NCI-H82 treated with DMSO at 0.1 percent for 48 hours (cell line): ENCODE results near the gene IFT43.
"Not testable (repeated sequence)": the region's sequence is repeated elsewhere in the genome, so short reads cannot be mapped to it uniquely, and the experiment has no call there.

ENCODE experiments used
- DNase-seq: peaks from one replicate; lab custom pipeline; 2025; ENCODE audit not compliant: unreplicated experiment; lab: John Stamatoyannopoulos, UW

The IFT43 gene

GRCh38 chr14:75979648-75980565 is 5.7 kb upstream of the IFT43 start:
- DNase-seq: no peak

DNA sequence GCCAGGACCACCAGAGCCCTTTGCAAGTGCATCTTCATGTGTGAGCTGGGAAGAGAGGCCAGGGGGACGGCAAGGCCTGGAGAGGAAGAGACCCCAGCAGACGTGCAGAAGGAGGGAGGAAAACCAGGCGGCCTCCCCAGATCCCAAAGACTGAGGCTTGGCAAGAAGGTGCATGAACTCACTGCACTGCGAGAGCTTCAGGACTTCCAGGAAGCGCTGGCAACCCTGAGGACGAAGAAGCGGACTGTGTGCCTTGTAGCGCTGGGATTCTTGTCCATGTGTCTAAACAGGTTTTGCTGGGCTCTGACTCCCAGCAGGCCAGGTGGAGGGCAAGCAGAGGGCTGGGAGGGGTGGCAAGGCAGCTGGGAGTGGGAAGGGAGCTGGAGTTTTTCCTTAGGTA is 4.7 kb upstream of the IFT43 start:
- DNase-seq: no peak

- peak; percentile 19 for DNase-seq
Measured at GRCh38 chr14:75981426-75982265, 3.9 kb upstream of the IFT43 start, which contains the start of gene TGFB3. Gene TGFB3, minus strand, starts transcription at chr14:75981995. Its CDS starts 1,102 bp downstream, at chr14:75980893.

- DNase-seq: peak; percentile 23
Measured at GRCh38 chr14:75982266-75983018, 3.1 kb upstream of the IFT43 start.

GRCh38 chr14:75983019-75983358 is 2.6 kb upstream of the IFT43 start:
- DNase-seq: no peak

DNA sequence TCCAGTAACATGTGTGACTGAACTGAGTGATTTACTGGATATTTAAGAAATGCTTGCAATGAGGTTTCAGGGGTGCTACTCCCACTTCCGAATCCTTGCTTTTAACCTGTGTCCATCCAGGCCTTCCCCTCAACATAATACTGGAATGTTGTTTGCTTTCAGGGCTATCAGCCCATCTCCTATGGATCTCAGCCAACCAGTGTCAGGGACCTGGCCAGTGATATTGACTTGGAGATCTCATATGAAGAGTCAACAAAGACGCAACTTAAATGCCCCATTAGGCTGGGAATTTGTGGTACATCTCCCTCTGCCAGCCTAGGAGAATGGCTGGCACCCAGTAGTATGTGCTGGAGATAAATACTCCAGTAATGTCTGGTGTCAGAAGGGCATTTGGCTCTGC is 889 bp upstream of the IFT43 start:
- no peak for DNase-seq

DNA sequence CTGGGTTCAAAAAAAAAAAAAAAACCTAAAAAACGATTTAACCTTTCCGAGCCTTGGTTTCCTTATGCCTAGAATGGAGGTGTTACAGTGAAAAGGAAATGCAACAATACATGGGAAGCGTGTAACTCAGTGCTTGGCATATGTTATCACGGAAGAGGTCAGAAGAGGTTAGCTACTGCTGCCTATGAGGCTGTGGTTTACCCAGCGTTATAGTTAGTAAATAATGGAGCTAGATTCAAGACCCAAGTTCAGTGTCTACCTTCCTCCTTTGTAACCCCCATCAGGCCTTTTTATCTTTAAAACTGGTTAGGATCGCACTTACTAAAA is 839 bp downstream of the IFT43 start:
- no peak for DNase-seq

- no peak for DNase-seq
Measured at GRCh38 chr14:75987201-75987970, 1.8 kb downstream of the IFT43 start.

DNA sequence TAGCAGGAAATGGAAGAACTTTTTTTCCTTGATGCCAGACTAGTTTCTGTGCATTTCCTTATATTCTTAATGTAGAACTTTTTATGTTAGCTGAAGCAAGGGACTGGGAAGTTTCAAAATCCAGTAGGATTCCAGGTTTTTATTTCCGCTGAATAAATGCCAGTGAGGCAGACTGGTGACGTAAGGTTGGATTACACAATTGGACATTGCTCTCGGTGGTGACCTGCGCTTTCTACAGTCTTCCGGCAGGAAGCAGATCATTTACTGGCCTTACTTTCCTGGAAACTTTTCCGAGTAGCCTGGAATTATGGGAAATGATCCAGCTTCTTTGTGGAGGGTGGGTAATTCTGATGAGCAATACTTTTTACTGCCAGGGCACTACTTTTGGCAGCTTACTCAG is 3.6 kb downstream of the IFT43 start:
- no peak for DNase-seq

DNA sequence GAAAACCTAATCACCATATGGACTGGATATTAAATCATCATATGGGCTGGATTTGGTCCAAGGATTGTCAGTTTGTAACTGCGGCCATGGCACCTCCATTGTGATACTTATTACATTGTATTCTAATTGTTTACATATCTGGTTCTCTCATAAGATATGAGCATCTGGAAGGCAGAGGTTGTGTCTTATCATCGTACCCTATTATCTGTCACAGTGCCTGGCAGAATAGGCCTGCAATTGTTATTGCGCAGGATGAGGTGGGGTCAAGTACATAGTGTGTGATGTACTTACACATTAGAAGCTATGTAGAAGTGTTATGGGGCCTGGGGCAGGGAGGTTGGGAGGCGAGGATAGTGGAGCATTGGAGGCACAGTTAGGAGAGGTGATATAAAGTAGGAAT is 4.7 kb downstream of the IFT43 start:
- DNase-seq: no peak

GRCh38 chr14:75991753-75992152 is 6.2 kb downstream of the IFT43 start:
- DNase-seq: no peak

DNA sequence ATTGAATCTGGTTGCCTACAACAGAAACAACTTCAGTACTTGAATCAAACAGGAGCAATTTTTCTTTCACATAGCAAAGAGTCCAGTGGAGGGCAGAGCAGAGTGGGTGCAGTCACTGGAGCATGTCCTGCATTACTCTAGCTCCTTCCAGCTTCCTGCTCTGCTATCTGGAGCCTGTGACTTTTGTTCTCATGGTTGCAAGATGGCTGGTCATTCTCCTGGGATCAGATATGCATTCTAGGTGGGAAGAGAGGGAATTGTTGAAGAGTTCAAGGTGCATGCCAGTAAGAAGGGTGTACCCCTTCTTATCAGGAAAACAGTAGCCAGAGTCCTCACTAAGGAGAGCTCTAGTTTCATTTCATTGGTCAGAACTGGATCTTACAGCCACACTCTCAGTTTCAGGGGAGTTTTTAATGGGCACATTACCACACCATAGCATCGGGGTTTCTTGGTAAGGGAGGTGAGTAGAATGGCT is 8.0 kb downstream of the IFT43 start:
- DNase-seq: no peak

- DNase-seq: no peak
Measured at GRCh38 chr14:75995372-75996041, 9.9 kb downstream of the IFT43 start.

GRCh38 chr14:75996488-75996887 is 10.9 kb downstream of the IFT43 start:
- DNase-seq: no peak

DNA sequence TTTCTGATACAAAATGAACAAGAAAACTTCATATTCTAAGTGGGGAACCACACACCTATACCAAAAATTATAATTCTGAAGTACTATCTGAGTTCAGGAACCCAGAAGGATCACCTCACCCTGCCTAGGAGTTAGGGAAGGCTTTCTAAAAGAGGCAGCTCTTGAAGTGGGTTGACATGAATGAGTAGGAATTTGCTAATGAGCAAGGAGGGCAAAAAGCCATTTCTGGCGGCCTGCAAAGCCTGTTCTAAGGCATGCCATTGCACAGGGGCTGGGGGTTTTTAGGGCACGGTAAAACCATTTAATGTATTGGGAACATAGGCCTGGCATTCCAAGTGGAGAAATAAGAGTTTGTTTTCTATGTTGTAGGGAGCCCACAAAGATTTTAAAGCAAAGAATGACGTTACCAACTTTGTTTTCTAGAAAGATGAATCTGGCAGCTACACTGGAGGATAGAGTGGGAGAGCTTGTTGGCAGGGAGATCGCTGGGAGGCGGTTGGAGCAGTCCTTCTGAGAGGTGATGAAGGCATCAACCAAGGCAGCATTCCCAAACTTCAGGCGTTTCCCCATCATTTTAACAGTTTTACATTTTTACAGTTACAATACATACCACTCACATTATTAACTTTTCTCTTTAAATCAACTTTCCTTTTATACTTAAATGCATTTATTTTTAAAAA is 14.1 kb downstream of the IFT43 start:
- DNase-seq: no peak

DNA sequence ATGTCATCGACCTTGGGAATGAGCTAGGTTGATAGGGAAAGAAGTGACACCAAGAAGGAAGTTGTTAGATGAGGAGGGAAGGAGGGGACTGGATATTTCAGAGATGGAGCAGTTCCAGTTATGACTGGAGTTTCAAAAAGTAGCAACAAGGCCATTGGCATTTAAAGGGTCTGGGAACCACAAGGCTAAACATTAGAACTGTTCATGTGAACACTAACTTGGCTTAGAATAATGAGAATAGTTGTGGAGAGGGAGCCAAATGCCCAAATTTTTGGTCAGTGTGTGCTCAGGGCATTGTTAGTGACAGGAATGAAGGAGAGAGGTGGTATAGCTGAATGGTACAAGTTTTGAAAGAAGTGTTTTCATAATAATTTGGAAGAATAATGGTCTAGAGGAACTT is 16.8 kb downstream of the IFT43 start:
- DNase-seq: no peak

DNA sequence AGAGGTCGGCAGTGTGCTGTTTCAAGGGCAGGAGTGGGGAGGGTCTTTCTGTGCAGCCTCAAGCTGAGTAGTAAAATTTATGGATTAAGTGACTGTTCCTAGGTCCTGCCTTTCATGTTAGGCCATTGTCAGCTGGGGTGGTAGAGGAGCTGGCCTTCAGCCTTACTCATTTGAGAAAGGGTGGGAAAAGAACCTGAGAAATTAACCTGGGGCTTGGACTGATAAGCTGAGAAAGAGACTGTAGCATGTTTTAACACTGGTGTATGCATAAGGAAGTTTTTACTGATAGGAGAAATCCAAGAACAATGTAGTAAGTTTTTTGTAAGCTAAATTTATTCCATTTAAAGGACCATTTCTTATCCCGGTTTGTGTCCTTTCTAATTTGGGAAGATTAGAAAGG is 20.7 kb downstream of the IFT43 start:
- DNase-seq: no peak

DNA sequence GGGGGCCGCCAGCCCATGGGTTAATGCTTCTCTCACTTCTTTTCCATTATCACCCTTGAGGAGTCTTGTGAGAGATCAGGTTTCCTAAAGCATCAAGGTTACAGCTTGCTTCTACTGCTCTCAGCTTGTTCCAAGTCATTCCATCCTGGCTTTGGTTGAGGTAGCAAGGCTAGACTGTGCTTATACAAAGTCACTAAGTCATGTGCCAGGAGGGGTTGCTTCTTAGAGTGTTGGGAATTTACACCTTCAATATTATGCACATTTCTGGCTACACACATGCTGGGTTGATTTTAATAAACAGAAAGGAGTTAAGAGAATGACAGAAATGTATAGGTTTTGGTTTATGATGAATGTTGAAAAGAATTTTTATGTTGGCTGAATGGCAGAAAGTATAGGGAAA is 21.8 kb downstream of the IFT43 start:
- DNase-seq: no peak

- DNase-seq: no peak
Measured at GRCh38 chr14:76007852-76008251, 22.3 kb downstream of the IFT43 start.

GRCh38 chr14:76009627-76010026 is 24.1 kb downstream of the IFT43 start:
- not testable (repeated sequence) for DNase-seq
